NCI-H2227 treated with DMSO at 0.1 percent for 48 hours (cell line): Measurements from ENCODE around the gene STXBP2.
A peak's percentile ranks its signal among the peaks of the same experiment; 100 is the strongest.

Experiments used
- DNase-seq: peaks from one replicate; lab custom pipeline; 2025; lab: John Stamatoyannopoulos, UW

The STXBP2 gene

GRCh38 chr19:7679771-7680605 lies 43.1 kb downstream of the STXBP2 start:
- DNase-seq, result no peak

GRCh38 chr19:7680606-7681339 lies 43.9 kb downstream of the STXBP2 start, which contains the start of gene TRAPPC5:
TSS of gene TRAPPC5 (plus strand) at chr19:7680833. CDS start at chr19:7682254, 1,421 bp downstream.
- DNase-seq, result peak; percentile 62

GRCh38 chr19:7681340-7682174 lies 44.6 kb downstream of the STXBP2 start:
- DNase-seq, result no peak

GRCh38 chr19:7682175-7682855 lies 45.4 kb downstream of the STXBP2 start:
- no peak for DNase-seq

GRCh38 chr19:7685546-7686445 lies 48.9 kb downstream of the STXBP2 start:
- DNase-seq, result no peak

GRCh38 chr19:7687177-7687576 lies 50.3 kb downstream of the STXBP2 start:
- no peak for DNase-seq

- no peak for DNase-seq
Measured at GRCh38 chr19:7689165-7689564, 52.3 kb downstream of the STXBP2 start.

- DNase-seq, result no peak
Measured at GRCh38 chr19:7690779-7691258, 53.9 kb downstream of the STXBP2 start.

- no peak for DNase-seq
Measured at GRCh38 chr19:7691497-7691896, 54.6 kb downstream of the STXBP2 start.

- no peak for DNase-seq
Measured at GRCh38 chr19:7692417-7693088, 55.6 kb downstream of the STXBP2 start.

- no peak for DNase-seq
Measured at GRCh38 chr19:7694499-7694898, 57.6 kb downstream of the STXBP2 start.
